Head of caudate nucleus (tissue), 42 donors: ENCODE measurements around the gene CXCL6.

ENCODE experiments used
- DNase-seq, 42 donors: peaks; one replicate each; pipeline versions ENCODE4 v3.0.0 to v3.0.0-alpha.2; 2020 to 2021; ENCODE audit warnings: mixed read lengths in 7 of 42
- intact Hi-C: fragments of 100-400 bp; cut with DNase I; formaldehyde crosslinking; loops from one replicate; pipeline ENCODE4 v1.15.0; 2022

Gene CXCL6

GRCh38 chr4:73839715-73840114 lies 3.2 kb downstream of the CXCL6 start:
- intact Hi-C loops: no loop called here
- DNase-seq: no peak

GRCh38 chr4:73841243-73841925 lies 4.9 kb downstream of the CXCL6 start:
- no peak for DNase-seq
- intact Hi-C loops: no loop called here

GRCh38 chr4:73842696-73843095 lies 6.2 kb downstream of the CXCL6 start:
- intact Hi-C loops: no loop called here
- no peak for DNase-seq

GRCh38 chr4:73843369-73843768 lies 6.9 kb downstream of the CXCL6 start:
- intact Hi-C loops: no loop called here
- DNase-seq: no peak

- no peak for DNase-seq
- intact Hi-C loops: no loop called here
These were observed 7.9 kb downstream of the CXCL6 start for GRCh38 chr4:73844345-73844744.

- DNase-seq: no peak
- intact Hi-C loops: no loop called here
These were observed 8.3 kb downstream of the CXCL6 start for GRCh38 chr4:73844806-73845205.

GRCh38 chr4:73847526-73848182 lies 11.2 kb downstream of the CXCL6 start:
- DNase-seq: no peak
- intact Hi-C loops: no loop called here

GRCh38 chr4:73848183-73848777 lies 11.8 kb downstream of the CXCL6 start:
- DNase-seq: no peak
- intact Hi-C loops: no loop called here

- intact Hi-C loops: no loop called here
These were observed 13.9 kb downstream of the CXCL6 start for GRCh38 chr4:73850261-73850970.

GRCh38 chr4:73851293-73851692 lies 14.8 kb downstream of the CXCL6 start:
- no peak for DNase-seq
- intact Hi-C loops: no loop called here

More at GRCh38 chr4:73850261-73850970, 13.9 kb downstream of the CXCL6 start:
- DNase-seq: no peak

GRCh38 chr4:73852771-73853170 lies 16.3 kb downstream of the CXCL6 start:
- intact Hi-C loops: no loop called here
- no peak for DNase-seq

- intact Hi-C loops: no loop called here
- peak in 13 of 42 donors; percentile 8 to 52 (median 24) for DNase-seq
These were observed 16.8 kb downstream of the CXCL6 start, which contains the start of gene PF4V1 for GRCh38 chr4:73853246-73853704. TSS of gene PF4V1 (plus strand) at chr4:73853296. CDS start at chr4:73853363, 67 bp downstream.

- intact Hi-C loops: no loop called here
- no peak for DNase-seq
These were observed 17.4 kb downstream of the CXCL6 start for GRCh38 chr4:73853718-73854473.

GRCh38 chr4:73855406-73855805 lies 18.9 kb downstream of the CXCL6 start:
- intact Hi-C loops: no loop called here
- no peak for DNase-seq

GRCh38 chr4:73856518-73856917 lies 20.0 kb downstream of the CXCL6 start:
- intact Hi-C loops: no loop called here
- no peak for DNase-seq

- intact Hi-C loops: no loop called here
- no peak for DNase-seq
These were observed 23.2 kb downstream of the CXCL6 start for GRCh38 chr4:73859614-73860088.

- DNase-seq: no peak
- intact Hi-C loops: no loop called here
These were observed 23.7 kb downstream of the CXCL6 start for GRCh38 chr4:73860181-73860580.

GRCh38 chr4:73860917-73861316 lies 24.4 kb downstream of the CXCL6 start:
- intact Hi-C loops: no loop called here

GRCh38 chr4:73862322-73862721 lies 25.8 kb downstream of the CXCL6 start:
- DNase-seq: no peak
- intact Hi-C loops: no loop called here

More at GRCh38 chr4:73860917-73861316, 24.4 kb downstream of the CXCL6 start:
- DNase-seq: no peak
